ENCODE measurements around the gene SMAD3. TPM values are rescaled to one million over a fixed set of nuclear protein-coding genes. Genes with fewer than 3 reads are reported as not detected.

Gene SMAD3
- total RNA-seq, 1 donor from 2014 or later, result 12.5 TPM

DNA sequence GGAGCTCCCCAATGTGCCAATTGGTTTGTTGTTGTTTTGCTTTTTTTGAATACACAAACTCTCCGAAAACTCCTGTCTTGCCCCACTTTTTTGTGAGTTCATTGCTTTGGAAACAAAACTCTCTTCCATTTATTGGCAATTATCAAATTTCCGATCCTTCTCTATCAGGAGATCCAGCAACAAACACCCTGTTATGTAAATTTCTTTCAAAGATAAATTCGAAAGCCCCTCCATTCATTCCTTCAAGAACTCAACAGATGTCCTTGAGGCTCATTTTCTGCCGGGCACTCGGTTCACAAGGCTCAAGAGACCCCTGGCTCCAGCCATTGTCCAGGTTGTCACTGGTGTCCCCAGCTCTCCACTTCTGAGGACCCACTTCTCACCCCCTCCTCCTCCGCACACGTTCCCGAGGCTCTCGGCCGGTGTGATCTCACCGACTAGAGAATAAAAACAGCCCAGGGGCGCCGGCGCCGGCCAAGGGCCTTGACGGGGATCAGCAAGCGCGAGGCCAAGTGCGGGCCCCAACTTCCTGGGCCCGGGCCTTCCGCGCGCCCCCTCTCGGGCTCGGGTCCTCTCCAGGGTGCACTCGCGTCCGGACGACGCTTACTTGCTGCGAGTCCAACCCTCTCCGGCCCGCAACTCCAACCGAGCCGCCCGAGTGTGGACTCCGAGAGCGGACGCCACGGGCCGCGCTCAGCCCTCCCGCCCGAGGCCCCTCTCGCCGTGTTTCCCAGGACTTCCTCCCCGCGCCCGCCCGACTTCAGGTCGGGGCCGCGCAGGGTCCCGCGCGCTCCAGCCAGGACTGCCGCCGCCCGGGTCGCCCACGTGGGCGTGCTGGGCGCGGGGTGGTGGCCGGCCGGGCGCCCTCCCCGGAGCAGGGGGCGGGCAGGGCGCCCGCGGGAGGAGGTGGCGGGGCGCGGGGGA, 533 bp upstream of the SMAD3 start:
- H3K9me3 Mint-ChIP-seq, result no peaks in the 10 kb centered on the region
- H3K27ac Mint-ChIP-seq, result peak overlapping the region; percentile 27
- Histone ChIP-seq H3K79me2 (ENCODE audit: low read depth) (peaks cover 38% of the 10 kb centered on the region), H4K20me1 (ENCODE audit: low read depth) (peaks cover 27% of the 10 kb centered on the region), H3F3A (ENCODE audit: low read depth) (peaks cover 61% of the 10 kb centered on the region), H3K27me3 (peaks cover 32% of the 10 kb centered on the region), H3K9me3 (ENCODE audit: low read depth) (no peaks in the 10 kb centered on the region), H2AFZ (replicated peaks) (no peak overlapping the region), H3K4me1 (peaks cover 42% of the 10 kb centered on the region), H3K4me2 (peak overlapping the region; percentile 100), H3K4me3 (peak overlapping the region; percentile 95), H3K27ac (no peak overlapping the region), H3K36me3 (no peaks in the 10 kb centered on the region), H3K9ac (no peak overlapping the region)
- peaks cover 21% of the 10 kb centered on the region for H3K27me3 Mint-ChIP-seq (ENCODE audit: insufficient read depth, low read depth)
- H3K36me3 Mint-ChIP-seq, result no peaks in the 10 kb centered on the region
- peaks cover 47% of the 10 kb centered on the region for H3K4me1 Mint-ChIP-seq
- DNase-seq (ENCODE audit: low spot score), result peak; percentile 68
- peak overlapping the region; percentile 80 for H3K4me3 Mint-ChIP-seq
- TF ChIP-seq, protein P1, sequence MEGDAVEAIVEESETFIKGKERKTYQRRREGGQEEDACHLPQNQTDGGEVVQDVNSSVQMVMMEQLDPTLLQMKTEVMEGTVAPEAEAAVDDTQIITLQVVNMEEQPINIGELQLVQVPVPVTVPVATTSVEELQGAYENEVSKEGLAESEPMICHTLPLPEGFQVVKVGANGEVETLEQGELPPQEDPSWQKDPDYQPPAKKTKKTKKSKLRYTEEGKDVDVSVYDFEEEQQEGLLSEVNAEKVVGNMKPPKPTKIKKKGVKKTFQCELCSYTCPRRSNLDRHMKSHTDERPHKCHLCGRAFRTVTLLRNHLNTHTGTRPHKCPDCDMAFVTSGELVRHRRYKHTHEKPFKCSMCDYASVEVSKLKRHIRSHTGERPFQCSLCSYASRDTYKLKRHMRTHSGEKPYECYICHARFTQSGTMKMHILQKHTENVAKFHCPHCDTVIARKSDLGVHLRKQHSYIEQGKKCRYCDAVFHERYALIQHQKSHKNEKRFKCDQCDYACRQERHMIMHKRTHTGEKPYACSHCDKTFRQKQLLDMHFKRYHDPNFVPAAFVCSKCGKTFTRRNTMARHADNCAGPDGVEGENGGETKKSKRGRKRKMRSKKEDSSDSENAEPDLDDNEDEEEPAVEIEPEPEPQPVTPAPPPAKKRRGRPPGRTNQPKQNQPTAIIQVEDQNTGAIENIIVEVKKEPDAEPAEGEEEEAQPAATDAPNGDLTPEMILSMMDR (IDR thresholded peaks at IDR 0.05), result peak; percentile 28
- TF ChIP-seq EZH2phosphoT487 (IDR thresholded peaks at IDR 0.05), result peak; percentile 28
- no peak for TF ChIP-seq EZH2 (IDR thresholded peaks at IDR 0.05)

DNA sequence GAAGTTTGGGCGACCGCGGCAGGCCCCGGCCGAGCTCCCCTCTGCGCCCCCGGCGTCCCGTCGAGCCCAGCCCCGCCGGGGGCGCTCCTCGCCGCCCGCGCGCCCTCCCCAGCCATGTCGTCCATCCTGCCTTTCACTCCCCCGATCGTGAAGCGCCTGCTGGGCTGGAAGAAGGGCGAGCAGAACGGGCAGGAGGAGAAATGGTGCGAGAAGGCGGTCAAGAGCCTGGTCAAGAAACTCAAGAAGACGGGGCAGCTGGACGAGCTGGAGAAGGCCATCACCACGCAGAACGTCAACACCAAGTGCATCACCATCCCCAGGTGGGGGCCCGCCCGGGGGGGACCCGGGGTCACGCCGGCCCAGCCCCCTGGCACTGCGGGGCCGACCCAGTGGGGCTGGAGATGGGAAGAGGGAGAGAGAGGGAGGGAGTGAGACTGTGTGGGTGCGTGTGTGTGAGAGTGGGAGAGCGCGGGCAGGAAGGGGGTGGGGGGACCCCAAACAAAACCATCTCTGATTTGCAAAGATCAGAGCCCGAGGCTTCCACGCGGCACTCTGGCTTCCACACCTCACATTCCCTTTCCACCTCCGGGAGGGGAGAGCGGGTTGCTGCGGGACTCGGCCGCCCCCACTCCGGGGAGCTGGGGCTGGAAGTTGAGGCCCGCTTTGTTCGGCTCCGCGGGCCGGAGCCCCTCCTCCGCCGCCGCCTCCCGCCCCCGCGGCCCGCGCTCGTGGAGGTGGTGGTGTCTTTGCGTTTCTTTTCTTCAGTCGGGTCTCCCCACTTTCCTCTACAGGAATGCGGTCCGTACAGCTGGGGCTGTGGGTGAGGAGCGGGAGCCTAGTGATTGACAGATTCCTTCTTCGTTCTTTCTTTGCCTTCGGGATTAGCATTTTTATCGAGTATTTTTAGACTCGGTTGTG, 898 bp downstream of the SMAD3 start:
- Mint-ChIP-seq H3K4me3 (peak overlapping the region; percentile 99), H3K27ac (peak overlapping the region; percentile 99), H3K36me3 (peaks cover 9% of the 10 kb centered on the region), H3K4me1 (peaks cover 58% of the 10 kb centered on the region), H3K9me3 (no peaks in the 10 kb centered on the region), H3K27me3 (ENCODE audit: insufficient read depth, low read depth) (peaks cover 18% of the 10 kb centered on the region)
- Histone ChIP-seq H3K4me1 (peaks cover 51% of the 10 kb centered on the region), H3K36me3 (no peaks in the 10 kb centered on the region), H4K20me1 (ENCODE audit: low read depth) (peaks cover 39% of the 10 kb centered on the region), H3K79me2 (ENCODE audit: low read depth) (peaks cover 52% of the 10 kb centered on the region), H3K27me3 (peaks cover 28% of the 10 kb centered on the region), H3K9ac (peak overlapping the region; percentile 53), H3K4me2 (peak overlapping the region; percentile 100), H2AFZ (replicated peaks) (peak overlapping the region; percentile 23), H3K27ac (peak overlapping the region; percentile 6), H3K4me3 (peak overlapping the region; percentile 95), H3K9me3 (ENCODE audit: low read depth) (no peaks in the 10 kb centered on the region), H3F3A (ENCODE audit: low read depth) (peaks cover 61% of the 10 kb centered on the region)
- TF ChIP-seq, protein P1 (IDR thresholded peaks at IDR 0.05), result no peak
- TF ChIP-seq EZH2 (IDR thresholded peaks at IDR 0.05) (no peak), EZH2phosphoT487 (IDR thresholded peaks at IDR 0.05) (no peak)
- peak; percentile 77 for DNase-seq (ENCODE audit: low spot score)

DNA sequence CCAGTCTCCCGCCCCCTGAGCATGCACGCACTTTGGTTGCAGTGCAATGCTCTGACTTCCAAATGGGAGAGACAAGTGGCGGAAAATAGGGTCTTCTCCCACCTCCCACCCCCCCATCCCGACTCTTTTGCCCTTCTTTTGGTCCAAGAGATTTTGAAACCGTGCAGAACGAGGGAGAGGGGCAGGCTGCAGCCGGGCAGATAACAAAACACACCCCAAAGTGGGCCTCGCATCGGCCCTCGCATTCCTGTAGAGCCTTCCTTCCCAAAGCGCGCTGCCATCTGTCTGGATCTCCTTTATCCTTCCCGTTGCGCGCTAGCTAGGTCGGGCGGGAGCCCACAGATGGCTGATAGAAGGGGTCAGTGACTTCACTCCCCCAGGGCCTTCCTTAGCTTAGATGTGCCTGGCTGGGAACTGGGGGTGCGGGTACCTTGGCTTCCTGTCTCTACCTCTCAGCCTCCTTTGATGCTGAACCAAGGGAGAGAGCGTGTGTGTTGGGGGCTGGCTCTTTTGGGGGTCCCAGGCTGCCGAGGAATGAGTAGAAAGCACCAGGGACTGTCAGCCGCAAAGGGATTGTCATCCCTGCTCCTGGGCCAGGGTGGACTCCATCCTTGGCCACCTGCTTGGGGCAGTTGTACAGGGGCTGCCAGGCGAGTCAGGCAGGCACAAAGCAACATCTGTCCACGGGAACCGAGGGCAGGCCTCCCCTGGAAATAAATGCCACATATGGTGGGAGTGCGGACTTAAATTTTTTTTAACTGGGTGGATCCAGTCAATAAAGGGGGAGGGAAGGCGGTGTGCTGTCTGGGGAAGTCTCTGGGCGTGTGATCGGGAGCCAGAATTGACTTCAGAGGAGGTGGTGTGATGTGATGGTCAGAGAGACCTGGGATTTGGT, 1.8 kb downstream of the SMAD3 start:
- TF ChIP-seq EZH2phosphoT487 (IDR thresholded peaks at IDR 0.05) (no peak), EZH2 (IDR thresholded peaks at IDR 0.05) (no peak)
- TF ChIP-seq, protein P1 (IDR thresholded peaks at IDR 0.05), result no peak
- peak; percentile 83 for DNase-seq (ENCODE audit: low spot score)
- Mint-ChIP-seq H3K36me3 (peaks cover 11% of the 10 kb centered on the region), H3K9me3 (no peaks in the 10 kb centered on the region), H3K4me3 (peak overlapping the region; percentile 99), H3K27ac (peak overlapping the region; percentile 98), H3K27me3 (ENCODE audit: insufficient read depth, low read depth) (peaks cover 18% of the 10 kb centered on the region), H3K4me1 (peaks cover 59% of the 10 kb centered on the region)
- H4K20me1 ChIP-seq (ENCODE audit: low read depth), result peaks cover 39% of the 10 kb centered on the region
- H2AFZ ChIP-seq (replicated peaks), result peak overlapping the region; percentile 23
- peaks cover 61% of the 10 kb centered on the region for H3K79me2 ChIP-seq (ENCODE audit: low read depth)
- H3K36me3 ChIP-seq, result no peaks in the 10 kb centered on the region
- peak overlapping the region; percentile 100 for H3K4me2 ChIP-seq
- peaks cover 18% of the 10 kb centered on the region for H3K27me3 ChIP-seq
- peak overlapping the region; percentile 95 for H3K4me3 ChIP-seq
- H3K9ac ChIP-seq, result no peak overlapping the region
- no peaks in the 10 kb centered on the region for H3K9me3 ChIP-seq (ENCODE audit: low read depth)
- H3K4me1 ChIP-seq, result peaks cover 56% of the 10 kb centered on the region
- H3F3A ChIP-seq (ENCODE audit: low read depth), result peaks cover 61% of the 10 kb centered on the region
- H3K27ac ChIP-seq, result no peak overlapping the region
